GM12878 (cell line): ENCODE data around the gene GAS6. TPM values are rescaled to one million over a fixed set of nuclear protein-coding genes. Genes with fewer than 3 reads are reported as not detected.

Experiments
- ATAC-seq: fragments of 200-7000 bp; cut with Tn5 transposase; 3 replicates; pipeline ENCODE4 v1.9.1; 2020; ENCODE audit warnings: mild to moderate bottlenecking, moderate library complexity
- BruUV-seq: library from RNA; stranded (reverse); fragments of 400-500 nt; replicated peaks from 2 replicates; lab custom pipeline; 2021; lab: Mats Ljungman, UMichigan
- CTCF ChIA-PET: fragments of 300-600 bp; sonication (Branson Sonifier 250); formaldehyde crosslinking; extraction: SDS; loops from one replicate; lab custom pipeline; 2021; ENCODE audit warnings: inconsistent platforms; lab: Yijun Ruan, JAX
- POLR2A ChIA-PET: fragments of 350-600 bp; formaldehyde crosslinking; extraction: SDS; loops from one replicate; lab custom pipeline; 2021; ENCODE audit warnings: inconsistent platforms; lab: Charles Lee
- RAD21 ChIA-PET: fragments of 300-600 bp; sonication (Branson Sonifier 250); formaldehyde crosslinking; loops from one replicate; lab custom pipeline; 2023; ENCODE audit warnings: antibody characterized with exemption; ENCODE audit not compliant: unreplicated experiment; lab: Charles Lee
- SMC1A ChIA-PET: fragments of 300-600 bp; sonication (Branson Sonifier 250); formaldehyde crosslinking; loops from one replicate; lab custom pipeline; 2023; ENCODE audit not compliant: unreplicated experiment, uncharacterized antibody; lab: Charles Lee
- DNase-seq: peaks from one replicate; pipeline ENCODE4 v3.0.0-alpha.2; 2011; ENCODE audit warnings: low read depth, low spot score
- FAIRE-seq: peaks from 3 replicates; lab custom pipeline; 2011; peaks lifted over from hg19 to GRCh38; lab: Jason Lieb, UNC
- H2AFZ ChIP-seq: 2 replicates; pipeline ENCODE4 v1.6.0; 2011; ENCODE audit warnings: low read depth, low read length, control low read depth; ENCODE audit not compliant: control insufficient read depth
- H3K27ac ChIP-seq: 2 replicates; pipeline ENCODE4 v1.5.1; 2011; ENCODE audit warnings: control low read depth; ENCODE audit not compliant: control insufficient read depth, insufficient read depth
- H3K27me3 ChIP-seq, 2 experiments: replicated peaks in 1 of 2; 2 replicates each; pipeline versions ENCODE4 v1.6.0 to v1.6.1; 2011; ENCODE audit warnings: low read length in 1 of 2; ENCODE audit not compliant: control insufficient read depth in 2 of 2, insufficient read depth in 2 of 2
- H3K36me3 ChIP-seq, 2 experiments: 2 replicates each; pipeline ENCODE4 v1.5.1; 2011; ENCODE audit warnings: low read length in 1 of 2; ENCODE audit not compliant: control insufficient read depth in 2 of 2, insufficient read depth in 2 of 2
- H3K4me1 ChIP-seq: 2 replicates; pipeline ENCODE4 v1.6.1; 2011; ENCODE audit warnings: mild to moderate bottlenecking, low read length, moderate library complexity, mixed read lengths; ENCODE audit not compliant: control insufficient read depth, insufficient read depth
- H3K4me2 ChIP-seq: 2 replicates; pipeline ENCODE4 v1.6.0; 2011; ENCODE audit warnings: control low read depth; ENCODE audit not compliant: control insufficient read depth, insufficient read depth
- H3K4me3 ChIP-seq: fragments of 200-600 bp; sonication (generic); 2 replicates; pipeline ENCODE4 v1.5.1; 2016
- H3K79me2 ChIP-seq: 2 replicates; pipeline ENCODE4 v1.6.0; 2011; ENCODE audit warnings: low read length; ENCODE audit not compliant: control insufficient read depth, insufficient read depth
- H3K9ac ChIP-seq: 2 replicates; pipeline ENCODE4 v1.8.0; 2011; ENCODE audit warnings: low read length, control low read depth, mixed read lengths; ENCODE audit not compliant: control insufficient read depth, insufficient read depth
- H3K9me3 ChIP-seq: replicated peaks from 3 replicates; pipeline ENCODE4 v1.5.1; 2011; ENCODE audit warnings: mild to moderate bottlenecking, low read length; ENCODE audit not compliant: control insufficient read depth, insufficient read depth
- H4K20me1 ChIP-seq: 2 replicates; pipeline ENCODE4 v1.6.0; 2011; ENCODE audit not compliant: control insufficient read depth, insufficient read depth
- ATF2 ChIP-seq: IDR thresholded peaks from 2 replicates; pipeline ENCODE4 v1.6.1; 2012; ENCODE audit warnings: low read length, inconsistent platforms
- CBX3 ChIP-seq: fragments of 200-600 bp; sonication (generic); IDR thresholded peaks from 2 replicates; pipeline ENCODE4 v1.6.1; 2016; ENCODE audit warnings: low read depth, borderline replicate concordance
- ELK1 ChIP-seq: IDR thresholded peaks from 2 replicates; pipeline ENCODE4 v1.6.1; 2012; ENCODE audit warnings: low read depth, low read length, improper control_type of control experiment
- ETV6 ChIP-seq, 2 experiments: fragments of 450-650 bp in 1 of 2; IDR thresholded peaks in 1 of 2; conservative IDR thresholded peaks in 1 of 2; 2 replicates each; pipeline ENCODE4 v1.6.1; 2014; ENCODE audit warnings: antibody characterized with exemption in 1 of 2, borderline replicate concordance in 1 of 2, low read depth in 1 of 2, mild to moderate bottlenecking in 1 of 2, moderate library complexity in 1 of 2
- FOS ChIP-seq: IDR thresholded peaks from 3 replicates; pipeline ENCODE4 v1.6.1; 2011; ENCODE audit warnings: borderline replicate concordance; ENCODE audit not compliant: insufficient read length; ENCODE audit errors: extremely low read depth
- FOXK2 ChIP-seq: fragments of 450-650 bp; IDR thresholded peaks from 2 replicates; pipeline ENCODE4 v1.6.1; 2017; ENCODE audit warnings: mild to moderate bottlenecking, moderate library complexity
- KAT2A ChIP-seq: conservative IDR thresholded peaks from 2 replicates; pipeline ENCODE4 v1.6.1; 2011; ENCODE audit warnings: low read depth, low read length; ENCODE audit not compliant: control insufficient read depth
- PRDM15 ChIP-seq: fragments of 450-650 bp; formaldehyde crosslinking; IDR thresholded peaks from 2 replicates; pipeline ENCODE4 v1.4.0; 2020; ENCODE audit warnings: mild to moderate bottlenecking, moderate library complexity
- RAD21 ChIP-seq: IDR thresholded peaks from 2 replicates; pipeline ENCODE4 v1.6.1; 2011; ENCODE audit warnings: mild to moderate bottlenecking, low read depth, low read length, moderate library complexity; ENCODE audit not compliant: insufficient read depth
- SMAD1 ChIP-seq: fragments of 450-650 bp; IDR thresholded peaks from 2 replicates; pipeline ENCODE4 v1.6.1; 2018; ENCODE audit warnings: mild to moderate bottlenecking, low read depth; ENCODE audit not compliant: partially characterized antibody
- SREBF1 ChIP-seq: IDR thresholded peaks from 2 replicates; pipeline ENCODE4 v1.6.1; 2012; ENCODE audit warnings: mild to moderate bottlenecking, low read length
- SRF ChIP-seq, 2 experiments: IDR thresholded peaks; 2 replicates each; pipeline ENCODE4 v1.6.1; 2011; ENCODE audit warnings: low read depth in 2 of 2, low read length in 2 of 2, mild to moderate bottlenecking in 1 of 2, moderate library complexity in 1 of 2
- TCF12 ChIP-seq: IDR thresholded peaks from 2 replicates; pipeline ENCODE4 v1.6.1; 2011; ENCODE audit warnings: low read depth, mild to moderate bottlenecking, low read length
- TCF3 ChIP-seq: IDR thresholded peaks from 2 replicates; pipeline ENCODE4 v1.6.1; 2012; ENCODE audit warnings: low read depth, mild to moderate bottlenecking, low read length, borderline replicate concordance; ENCODE audit not compliant: insufficient read depth
- ZBTB4 ChIP-seq: fragments of 450-650 bp; formaldehyde crosslinking; IDR thresholded peaks from 2 replicates; pipeline ENCODE4 v1.4.0; 2022; ENCODE audit warnings: mild to moderate bottlenecking, moderate library complexity
- WGBS: methylation state at CpG from one replicate; pipeline ENCODE4 v1.1.6; 2016; ENCODE audit warnings: low lambda C conversion rate; ENCODE audit not compliant: insufficient replicate concordance, insufficient coverage; ENCODE audit errors: missing lambda C conversion rate; 5-methylcytosine and 5-hydroxymethylcytosine counted together
- in situ Hi-C: fragments of 300-500 bp; cut with MboI; formaldehyde crosslinking; loops from 9 replicates; pipeline ENCODE4 v1.14.3; 2018; ENCODE audit warnings: mixed read lengths
- intact Hi-C: fragments of 100-400 bp; cut with micrococcal nuclease; formaldehyde crosslinking; loops from one replicate; pipeline ENCODE4 v1.14.2; 2022; ENCODE audit not compliant: unreplicated experiment
- polyA plus RNA-seq, 11 experiments: library from polyadenylated mRNA; depleted of rRNA in 4 of 11; unstranded in 6 of 11; stranded (reverse) in 5 of 11; fragments of >200 nt; fragmentation: Nextera tagmentation in 4 of 11; fragmentation: Illumina TruSeq in 1 of 11; extraction: Ambion mirVana in 4 of 11; extraction: Trizol in 1 of 11; gene quantifications; 1 replicate in 1 of 11; 2 replicates in 10 of 11; pipeline versions ENCODE4 v1.2.1 to v1.2.3, GENCODE V29; 2011 to 2016; ENCODE audit warnings: inconsistent platforms in 2 of 11, missing spikeins in 2 of 11, low read depth in 1 of 11
- total RNA-seq, 4 experiments: library from RNA; depleted of rRNA in 3 of 4; stranded (reverse); fragments of >200 nt in 3 of 4; fragmentation: Illumina TruSeq in 1 of 4; extraction: Trizol in 1 of 4; gene quantifications; 2 replicates each; pipeline versions ENCODE4 v1.2.1 to v1.2.3, GENCODE V29; 2013 to 2021

GAS6 gene
- total and polyA plus RNA-seq, 10 of the 15 experiments (the other 5 are each of a cell fraction or from before 2014, with no cell fraction given) = 0.03 to 0.59 (median 0.10) TPM; not detected in 2

GRCh38 chr13:113832205-113832604, 31.7 kb downstream of the GAS6 start:
- no peaks in the 10 kb centered on the region for H3K9me3 ChIP-seq
- RAD21 ChIA-PET = no interaction called here
- CTCF ChIA-PET = no interaction called here
- no peak for TF ChIP-seq SMAD1
- no peak for TF ChIP-seq TCF3
- TF ChIP-seq RAD21 = no peak
- TF ChIP-seq FOS = no peak
- no peak for TF ChIP-seq ELK1
- no peak for TF ChIP-seq PRDM15 (CRISPR knock-in tag)
- TF ChIP-seq FOXK2 = no peak
- no peak for TF ChIP-seq ETV6 (conservative IDR thresholded peaks at IDR 0.05 in 1 of 2, IDR thresholded peaks at IDR 0.05 in 1 of 2; ENCODE audit: borderline replicate concordance in 1 of 2, low read depth in 1 of 2)
- TF ChIP-seq SREBF1 = no peak
- TF ChIP-seq CBX3 = no peak
- no peak for TF ChIP-seq KAT2A
- TF ChIP-seq ATF2 = no peak
- TF ChIP-seq TCF12 = no peak
- TF ChIP-seq SRF (IDR thresholded peaks at IDR 0.05; ENCODE audit: low read depth in 2 of 2, low read length in 2 of 2) = no peak
- no peak for TF ChIP-seq ZBTB4 (CRISPR knock-in tag)

More at GRCh38 chr13:113832205-113832604, 31.7 kb downstream of the GAS6 start:
- intact Hi-C loops = no loop called here
- ChIA-PET SMC1A (no interaction called here), POLR2A (interaction anchor here (0.5 kb wide), 1 partner anchor 562 kb away, joined by 4 read pairs; no protein-coding TSS in a partner anchor)
- ATAC-seq (no peak), FAIRE-seq (no peak), DNase-seq (no peak)
- Histone ChIP-seq H3K4me3 (no peak overlapping the region), H3K27ac (no peak overlapping the region), H3K27me3 (no peaks in the 10 kb centered on the region), H3K4me1 (no peaks in the 10 kb centered on the region), H3K36me3 (no peaks in the 10 kb centered on the region), H3K79me2 (no peaks in the 10 kb centered on the region), H4K20me1 (no peaks in the 10 kb centered on the region), H3K9ac (no peak overlapping the region), H2AFZ (no peak overlapping the region), H3K4me2 (no peak overlapping the region)
- 86% methylated on average over 16 of the region's 19 CpGs for WGBS
- no TSS peak for BruUV-seq
- in situ Hi-C loops = loop anchor here (10.0 kb wide), 1 partner anchor 63 kb away; no protein-coding TSS in a partner anchor
